H54 (cell line): Measurements from ENCODE around the gene ARRDC2.

Experiments used
- DNase-seq: peaks from one replicate; pipeline ENCODE4 v3.0.0; 2011; ENCODE audit warnings: low spot score, mixed read lengths; ENCODE audit not compliant: insufficient read length
- FAIRE-seq: peaks from 3 replicates; lab custom pipeline; 2011; peaks lifted over from hg19 to GRCh38; lab: Jason Lieb, UNC
- POLR2A ChIP-seq: IDR thresholded peaks from 2 replicates; pipeline ENCODE4 v1.6.1; 2011; ENCODE audit warnings: low read depth, mild to moderate bottlenecking, low read length

The ARRDC2 gene

DNA sequence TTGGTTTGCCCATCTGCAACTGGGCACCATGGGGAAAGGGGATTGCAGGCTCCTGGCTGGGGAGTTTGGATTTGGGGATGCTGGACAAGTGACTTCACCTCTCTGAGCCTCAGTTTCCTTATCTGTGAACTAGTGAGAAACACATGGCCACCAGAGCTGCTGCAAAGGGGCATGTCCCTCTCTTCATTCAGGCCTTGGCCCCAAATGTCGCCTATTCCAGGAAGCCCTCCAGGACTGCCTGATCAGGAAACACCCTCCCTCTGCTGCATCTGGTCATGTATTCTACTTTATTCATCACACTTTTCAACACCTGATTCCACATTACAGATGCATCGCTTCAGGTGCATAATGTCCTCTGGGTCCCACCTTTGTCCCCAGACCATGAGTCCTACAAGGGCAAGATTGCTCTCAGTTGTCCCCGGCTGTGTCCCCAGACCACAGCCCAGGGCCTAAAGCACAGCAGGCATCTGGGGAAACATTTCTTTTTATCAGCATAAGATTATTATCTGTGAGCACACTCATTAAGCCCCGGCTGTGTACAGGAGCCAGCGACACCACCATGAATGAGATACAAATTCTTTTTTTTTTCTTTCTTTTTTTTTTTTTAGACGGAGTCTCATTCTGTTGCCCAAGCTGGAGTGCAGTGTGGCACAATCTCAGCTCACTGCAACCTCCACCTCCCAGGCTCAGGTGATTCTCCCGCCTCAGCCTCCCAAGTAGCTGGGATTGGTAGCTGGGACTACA lies 37.5 kb downstream of the ARRDC2 start:
- DNase-seq, result no peak
- FAIRE-seq, result no peak
- no peak for TF ChIP-seq POLR2A

DNA sequence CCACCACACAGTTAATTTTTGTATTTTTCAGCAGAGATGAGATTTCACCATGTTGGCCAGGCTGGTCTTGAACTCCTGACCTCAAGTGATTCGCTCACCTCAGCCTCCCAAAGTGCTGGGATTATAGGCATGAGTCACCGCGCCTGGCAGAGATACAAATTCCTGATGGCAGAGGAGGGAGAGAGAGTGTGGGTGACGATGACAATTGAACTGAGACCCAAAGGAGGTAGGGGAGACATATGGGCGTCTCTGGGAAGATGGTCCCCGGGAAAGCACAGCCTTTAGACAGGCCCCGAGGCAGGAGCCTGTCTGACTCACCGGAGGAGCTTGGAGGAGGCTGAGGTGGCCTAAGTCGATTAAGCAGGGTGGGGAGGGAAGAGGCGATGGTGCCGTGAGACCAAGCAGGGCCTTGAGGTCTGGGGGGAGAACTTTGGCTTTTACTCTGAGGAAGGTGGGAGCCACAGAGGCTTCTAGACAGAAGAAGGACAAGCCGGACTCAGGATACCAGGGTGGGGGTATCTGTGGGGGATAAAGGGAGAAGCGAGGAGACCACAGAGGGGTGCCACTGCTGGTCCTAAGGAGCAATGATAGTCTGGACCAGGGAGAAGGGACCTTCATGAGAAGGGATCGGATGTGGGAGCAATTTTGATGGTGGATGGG lies 38.2 kb downstream of the ARRDC2 start:
- FAIRE-seq (no peak), DNase-seq (peak; percentile 80)
- TF ChIP-seq POLR2A, result no peak

GRCh38 chr19:18049385-18049784 lies 41.4 kb downstream of the ARRDC2 start:
- no peak for TF ChIP-seq POLR2A
- FAIRE-seq (no peak), DNase-seq (no peak)

DNA sequence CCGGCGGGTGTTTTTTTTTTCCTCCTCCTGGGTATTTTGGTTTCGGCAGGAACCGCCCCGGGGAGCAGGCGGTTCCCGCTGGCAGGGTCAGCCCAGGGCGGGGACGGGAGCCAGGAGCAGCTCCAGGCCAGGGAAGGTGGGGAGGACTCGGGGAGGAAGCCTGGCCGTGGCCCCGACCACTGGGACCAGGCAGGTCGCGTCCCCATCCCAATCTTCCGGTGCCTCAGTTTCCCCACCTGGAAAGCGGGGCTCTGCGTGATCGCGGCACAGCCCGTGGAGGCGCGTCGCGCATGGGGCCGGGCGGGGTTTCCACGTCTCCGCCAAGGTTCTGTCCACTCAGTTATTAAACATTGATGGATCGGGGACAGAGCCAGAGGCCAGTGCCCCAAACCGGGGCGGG lies 43.9 kb downstream of the ARRDC2 start:
- FAIRE-seq, result no peak
- TF ChIP-seq POLR2A, result no peak

GRCh38 chr19:18053576-18054219 lies 45.7 kb downstream of the ARRDC2 start:
- no peak for TF ChIP-seq POLR2A
- no peak for DNase-seq
- no peak for FAIRE-seq

More for the DNA sequence above, 43.9 kb downstream of the ARRDC2 start:
- no peak for DNase-seq

DNA sequence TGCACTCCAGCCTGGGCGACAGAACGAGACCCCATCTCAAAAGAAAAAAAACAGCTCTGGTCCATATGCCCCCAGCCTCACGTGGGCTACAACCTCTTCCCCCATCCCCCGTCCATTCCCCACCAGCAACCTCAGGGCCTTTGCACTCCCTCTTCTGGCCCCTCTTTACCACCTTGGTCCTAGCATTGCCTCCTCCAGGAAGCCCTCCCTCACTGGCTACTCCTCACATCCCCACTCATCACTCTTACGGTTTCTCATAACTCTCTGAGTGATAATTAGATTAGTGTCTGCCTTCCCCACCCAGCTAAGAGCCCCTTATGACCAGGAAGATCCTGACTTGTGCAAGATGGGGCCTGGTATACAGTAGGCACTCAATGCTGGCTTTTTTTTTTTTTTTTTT lies 48.0 kb downstream of the ARRDC2 start:
- DNase-seq, result no peak
- FAIRE-seq, result no peak
- no peak for TF ChIP-seq POLR2A

DNA sequence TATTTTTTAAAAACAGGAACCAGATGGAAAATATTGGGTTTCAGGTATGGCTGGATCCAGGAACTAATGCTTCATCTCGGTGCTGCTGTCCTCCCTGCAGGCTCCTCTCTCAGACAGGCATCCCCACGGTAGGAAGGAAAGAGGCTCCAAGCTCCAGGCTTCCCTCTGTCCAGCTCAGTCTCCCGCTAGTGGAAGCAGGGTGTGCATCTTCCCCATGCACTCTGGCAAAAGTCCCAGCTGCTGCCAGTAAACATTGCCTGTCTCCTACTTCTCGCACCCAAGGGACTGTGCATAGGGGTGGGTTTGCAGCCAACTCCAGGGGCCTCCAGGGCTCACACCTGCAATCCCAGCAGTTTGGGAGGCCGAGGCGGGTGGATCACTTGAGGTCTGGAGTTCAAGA lies 49.6 kb downstream of the ARRDC2 start:
- DNase-seq (no peak), FAIRE-seq (no peak)
- TF ChIP-seq POLR2A, result no peak

DNA sequence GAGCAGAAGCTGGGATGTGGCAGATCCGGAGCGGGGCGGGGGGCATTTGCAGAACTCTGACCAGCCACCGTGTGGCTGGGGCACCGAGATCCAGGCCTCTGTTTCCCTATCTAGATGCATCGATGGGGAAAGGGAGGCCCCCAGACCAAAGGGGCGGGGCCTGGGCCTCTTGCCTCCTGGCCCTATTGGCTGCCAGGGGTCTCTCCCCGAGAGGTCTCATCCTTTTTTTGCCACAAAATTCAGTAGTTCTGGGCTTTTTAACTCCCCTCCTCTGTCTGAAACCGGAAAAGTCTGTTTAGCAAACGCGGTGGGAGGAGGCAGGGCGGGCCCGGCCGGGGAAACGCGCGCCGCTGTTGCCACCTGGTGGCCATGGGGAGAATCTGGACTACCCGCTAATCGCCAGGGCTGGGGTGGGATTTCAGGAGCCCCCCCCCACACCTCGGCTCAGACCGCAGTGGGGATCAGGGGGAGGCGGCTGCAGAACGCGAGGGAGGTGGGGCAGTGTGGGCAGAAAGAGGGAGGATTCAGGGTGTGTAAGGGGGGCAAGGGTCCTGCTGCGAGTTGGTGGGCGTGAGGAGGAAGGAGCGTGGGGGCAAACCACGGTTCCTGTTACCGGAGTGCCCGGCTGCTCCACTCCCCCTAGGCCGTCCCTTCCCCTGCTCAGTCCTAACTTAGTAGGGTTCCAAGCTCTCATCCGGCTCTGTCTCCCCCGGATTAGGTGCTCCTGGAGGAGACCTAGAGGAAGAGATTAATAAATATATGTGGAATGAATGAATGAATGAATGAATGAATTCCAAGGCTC lies 50.4 kb downstream of the ARRDC2 start:
- FAIRE-seq, result no peak
- DNase-seq, result peak; percentile 80
- TF ChIP-seq POLR2A, result no peak

- no peak for TF ChIP-seq POLR2A
- no peak for FAIRE-seq
- no peak for DNase-seq
These were observed 51.3 kb downstream of the ARRDC2 start for GRCh38 chr19:18059297-18059696.

GRCh38 chr19:18059902-18060301 lies 51.9 kb downstream of the ARRDC2 start:
- DNase-seq, result no peak
- no peak for FAIRE-seq
- no peak for TF ChIP-seq POLR2A

DNA sequence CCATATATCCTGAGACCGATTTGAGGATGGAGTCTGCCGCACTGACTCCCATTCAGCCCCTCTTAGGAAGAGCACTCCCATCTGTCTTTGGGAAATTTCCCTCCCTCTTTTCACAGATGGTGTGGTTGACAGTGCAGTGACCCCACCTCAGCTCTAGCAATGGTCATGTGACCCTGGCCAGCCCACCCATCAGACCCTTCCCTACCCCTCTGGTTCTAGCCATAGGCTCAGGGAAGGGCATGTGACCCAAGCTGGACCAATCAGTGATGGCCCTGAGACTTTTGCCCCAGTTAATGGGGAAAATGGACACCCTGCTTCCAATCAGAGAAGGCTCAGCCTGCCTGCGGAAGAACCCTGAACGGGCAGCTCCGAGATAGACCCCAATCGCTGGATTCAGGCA lies 52.5 kb downstream of the ARRDC2 start:
- no peak for DNase-seq
- TF ChIP-seq POLR2A, result no peak
- no peak for FAIRE-seq

- no peak for DNase-seq
These were observed 54.1 kb downstream of the ARRDC2 start for GRCh38 chr19:18062028-18062427.

GRCh38 chr19:18063463-18063862 lies 55.5 kb downstream of the ARRDC2 start:
- no peak for FAIRE-seq
- no peak for DNase-seq
- TF ChIP-seq POLR2A, result no peak

More at GRCh38 chr19:18062028-18062427, 54.1 kb downstream of the ARRDC2 start:
- no peak for TF ChIP-seq POLR2A
- FAIRE-seq, result no peak
